Endothelial cell of umbilical vein (primary cell): Measurements from ENCODE around the gene PCBP4. TPM values are rescaled to one million over a fixed set of nuclear protein-coding genes. Genes with fewer than 3 reads are reported as not detected.

Source experiments
- BruUV-seq: library from RNA; stranded (reverse); fragments of 400-500 nt; replicated peaks from 2 replicates; lab custom pipeline; 2021; lab: Mats Ljungman, UMichigan
- CTCF ChIA-PET: fragments of 300-600, 350-600 bp; sonication (Branson Sonifier 250); formaldehyde crosslinking; loops from one replicate; lab custom pipeline; 2021; ENCODE audit warnings: antibody characterized with exemption, inconsistent platforms; lab: Charles Lee
- POLR2A ChIA-PET: fragments of 300-600, 350-600 bp; sonication (Branson Sonifier 250); formaldehyde crosslinking; loops from one replicate; lab custom pipeline; 2021; ENCODE audit warnings: antibody characterized with exemption, inconsistent platforms; lab: Charles Lee
- DNase-seq: peaks from one replicate; pipeline ENCODE4 v3.0.0-alpha.2; 2011; ENCODE audit warnings: low read depth, low spot score
- FAIRE-seq: peaks from 2 replicates; lab custom pipeline; 2011; peaks lifted over from hg19 to GRCh38; lab: Jason Lieb, UNC
- H2AFZ ChIP-seq: 2 replicates; pipeline ENCODE4 v1.6.0; 2012; ENCODE audit warnings: low read depth, low read length, control low read depth, inconsistent platforms
- H3K27ac ChIP-seq: 2 replicates; pipeline ENCODE4 v1.5.1; 2011; ENCODE audit warnings: low read depth, mild to moderate bottlenecking, control low read depth, low read length, moderate library complexity; ENCODE audit not compliant: insufficient read depth
- H3K27me3 ChIP-seq, 2 experiments: 2 replicates each; pipeline versions ENCODE4 v1.6.0 to v1.6.1; 2011; ENCODE audit warnings: low read length in 2 of 2, mixed read lengths in 1 of 2; ENCODE audit not compliant: control insufficient read depth in 2 of 2, insufficient read depth in 2 of 2
- H3K36me3 ChIP-seq, 2 experiments: 2 replicates in 1 of 2; 3 replicates in 1 of 2; pipeline ENCODE4 v1.5.1; 2011; ENCODE audit warnings: low read length in 2 of 2, mild to moderate bottlenecking in 1 of 2, moderate library complexity in 1 of 2; ENCODE audit not compliant: control insufficient read depth in 2 of 2, insufficient read depth in 2 of 2; ENCODE audit errors: extremely low read depth in 1 of 2
- H3K4me1 ChIP-seq: 3 replicates; pipeline ENCODE4 v1.5.1; 2011; ENCODE audit warnings: mild to moderate bottlenecking, low read length; ENCODE audit not compliant: control insufficient read depth, insufficient read depth; ENCODE audit errors: extremely low read depth
- H3K4me2 ChIP-seq: 2 replicates; pipeline ENCODE4 v1.6.1; 2011; ENCODE audit warnings: low read length, control low read depth, mixed read lengths; ENCODE audit not compliant: insufficient read depth
- H3K4me3 ChIP-seq, 3 experiments: fragments of 200-600 bp in 1 of 3; sonication (generic), shearing (Covaris generic) in 1 of 3; replicated peaks in 1 of 3; 2 replicates each; pipeline ENCODE4 v1.5.1; 2011 to 2016; ENCODE audit warnings: control low read depth in 3 of 3, low read length in 3 of 3, mild to moderate bottlenecking in 2 of 3, inconsistent platforms in 1 of 3, low read depth in 1 of 3, moderate library complexity in 1 of 3; ENCODE audit not compliant: insufficient read depth in 1 of 3
- H3K79me2 ChIP-seq: 2 replicates; pipeline ENCODE4 v1.6.0; 2012; ENCODE audit warnings: low read length, inconsistent platforms; ENCODE audit not compliant: control insufficient read depth, insufficient read depth
- H3K9ac ChIP-seq: replicated peaks from 2 replicates; pipeline ENCODE3; 2011; ENCODE audit warnings: low read length, control low read depth; ENCODE audit not compliant: insufficient read depth; ENCODE audit errors: extremely low read depth
- H3K9me1 ChIP-seq: replicated peaks from 3 replicates; pipeline ENCODE4 v1.6.0; 2011; ENCODE audit warnings: mild to moderate bottlenecking, low read length; ENCODE audit not compliant: control insufficient read depth, insufficient read depth; ENCODE audit errors: extremely low read depth
- H3K9me3 ChIP-seq: replicated peaks from 2 replicates; pipeline ENCODE4 v1.5.1; 2012; ENCODE audit warnings: low read length, inconsistent platforms; ENCODE audit not compliant: control insufficient read depth, insufficient read depth
- H4K20me1 ChIP-seq: replicated peaks from 2 replicates; pipeline ENCODE3; 2011; ENCODE audit warnings: mild to moderate bottlenecking, low read length; ENCODE audit not compliant: control insufficient read depth, insufficient read depth; ENCODE audit errors: extremely low read depth
- EZH2 ChIP-seq: IDR thresholded peaks from 2 replicates; pipeline ENCODE4 v1.6.1; 2012; ENCODE audit warnings: borderline replicate concordance, low read depth, mild to moderate bottlenecking, moderate library complexity, low read length, inconsistent platforms; ENCODE audit not compliant: severe bottlenecking
- FOS ChIP-seq: IDR thresholded peaks from 2 replicates; pipeline ENCODE4 v1.6.1; 2011; ENCODE audit warnings: mild to moderate bottlenecking, low read length, moderate library complexity, borderline replicate concordance; ENCODE audit not compliant: insufficient read depth
- GATA2 ChIP-seq: IDR thresholded peaks from 2 replicates; pipeline ENCODE4 v1.7.0; 2011; ENCODE audit warnings: low read depth, mild to moderate bottlenecking, moderate library complexity, mixed read lengths, low read length; ENCODE audit not compliant: insufficient read length, insufficient read depth
- JUN ChIP-seq: IDR thresholded peaks from 2 replicates; pipeline ENCODE4 v1.6.1; 2011; ENCODE audit warnings: borderline replicate concordance, low read depth; ENCODE audit not compliant: insufficient read length, insufficient read depth
- MYC ChIP-seq: IDR thresholded peaks from one replicate; pipeline ENCODE4 v1.6.1; 2011; ENCODE audit warnings: mild to moderate bottlenecking, low read depth, low read length
- POLR2A ChIP-seq: IDR thresholded peaks from 2 replicates; pipeline ENCODE4 v1.6.1; 2012; ENCODE audit warnings: low read depth, mild to moderate bottlenecking, control low read depth, low read length
- POLR2AphosphoS5 ChIP-seq: IDR thresholded peaks from 2 replicates; pipeline ENCODE4 v1.6.1; 2012; ENCODE audit warnings: low read depth, mild to moderate bottlenecking, control low read depth, low read length, moderate library complexity; ENCODE audit not compliant: insufficient read depth
- dilution Hi-C: fragments of 300-500 bp; cut with MboI; formaldehyde crosslinking; loops from one replicate; pipeline ENCODE4 v1.15.0; 2019; ENCODE audit warnings: low sequenced_read_pairs; ENCODE audit not compliant: extremely low pct_ligation_motif_present
- intact Hi-C: fragments of 100-400 bp; cut with micrococcal nuclease; formaldehyde crosslinking; loops from one replicate; pipeline ENCODE4 v1.10.0; 2022
- polyA plus RNA-seq, 4 experiments: library from polyadenylated mRNA; depleted of rRNA in 3 of 4; stranded (reverse) in 3 of 4; unstranded in 1 of 4; fragments of >200 nt; gene quantifications; 2 replicates each; pipeline versions ENCODE4 v1.2.1 to v1.2.3, GENCODE V29; 2011 to 2012; ENCODE audit warnings: missing spikeins in 1 of 4
- total RNA-seq: library from RNA; stranded (reverse); gene quantifications from 2 replicates; pipeline ENCODE4 v1.2.3, GENCODE V29; 2021
- TF ChIP-seq, protein P1 (sequence below): IDR thresholded peaks from 2 replicates; pipeline ENCODE4 v1.6.1; 2011; ENCODE audit not compliant: insufficient read depth, insufficient read length
- TF ChIP-seq, protein P2 (sequence below), 2 donors: IDR thresholded peaks; 1 replicate in 1 of 2; 2 replicates in 1 of 2; pipeline ENCODE4 v1.5.1; 2011; ENCODE audit warnings: low read length in 2 of 2, mild to moderate bottlenecking in 2 of 2, moderate library complexity in 2 of 2, control low read depth in 1 of 2, inconsistent platforms in 1 of 2, low read depth in 1 of 2; ENCODE audit not compliant: insufficient read depth in 1 of 2; ENCODE audit errors: extremely low read depth in 1 of 2

Gene PCBP4
- total and polyA plus RNA-seq, 2 donors (not counting 3 experiments of a cell fraction or from before 2014, with no cell fraction given) = 46.5 to 63.1 TPM

DNA sequence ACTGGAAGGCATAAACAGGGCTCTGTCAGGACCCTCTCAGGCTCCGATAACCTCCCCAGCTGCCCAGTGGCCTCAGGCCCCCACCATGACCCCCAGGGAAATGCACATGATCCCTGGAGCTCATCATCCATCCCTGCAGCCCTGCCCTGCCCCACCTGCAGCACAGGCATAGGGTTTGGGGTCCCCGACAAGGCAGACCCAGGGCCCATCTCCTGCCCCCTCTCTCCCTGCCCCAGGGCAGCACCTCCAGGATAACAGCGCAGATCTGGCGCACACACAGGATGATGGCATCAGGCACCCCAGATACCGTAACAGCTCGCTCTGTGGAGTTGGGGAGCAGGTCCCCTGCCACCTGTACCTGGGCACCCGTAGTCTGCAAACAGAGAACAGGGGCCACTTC is 7.6 kb downstream of the PCBP4 start:
- Histone ChIP-seq H3K9me1 (no peaks in the 10 kb centered on the region), H3K27ac (no peak overlapping the region), H3K27me3 (peaks cover 2 to 4% of the 10 kb centered on the region in 2 experiments), H3K9ac (no peak overlapping the region), H3K9me3 (no peaks in the 10 kb centered on the region), H3K4me1 (no peaks in the 10 kb centered on the region), H3K4me3 (no peak overlapping the region), H3K79me2 (no peaks in the 10 kb centered on the region), H3K36me3 (peaks cover 0 to 2% of the 10 kb centered on the region in 2 experiments), H3K4me2 (no peak overlapping the region), H4K20me1 (no peaks in the 10 kb centered on the region), H2AFZ (no peak overlapping the region)
- DNase-seq (no peak), FAIRE-seq (no peak)
- intact Hi-C loops (no loop called here), dilution Hi-C loops (no loop called here)
- POLR2A ChIA-PET = no interaction called here
- CTCF ChIA-PET = interaction anchor here (1.0 to 1.9 kb wide), 2 partner anchors 14 to 23 kb away, joined by 3 to 8 read pairs; partner anchors contain the start of gene ABHD14B
- TF ChIP-seq POLR2A = no peak
- TF ChIP-seq, protein P1, sequence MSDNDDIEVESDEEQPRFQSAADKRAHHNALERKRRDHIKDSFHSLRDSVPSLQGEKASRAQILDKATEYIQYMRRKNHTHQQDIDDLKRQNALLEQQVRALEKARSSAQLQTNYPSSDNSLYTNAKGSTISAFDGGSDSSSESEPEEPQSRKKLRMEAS = no peak
- no peak for TF ChIP-seq EZH2
- TF ChIP-seq MYC = no peak
- no peak for TF ChIP-seq POLR2AphosphoS5
- TF ChIP-seq, protein P2, sequence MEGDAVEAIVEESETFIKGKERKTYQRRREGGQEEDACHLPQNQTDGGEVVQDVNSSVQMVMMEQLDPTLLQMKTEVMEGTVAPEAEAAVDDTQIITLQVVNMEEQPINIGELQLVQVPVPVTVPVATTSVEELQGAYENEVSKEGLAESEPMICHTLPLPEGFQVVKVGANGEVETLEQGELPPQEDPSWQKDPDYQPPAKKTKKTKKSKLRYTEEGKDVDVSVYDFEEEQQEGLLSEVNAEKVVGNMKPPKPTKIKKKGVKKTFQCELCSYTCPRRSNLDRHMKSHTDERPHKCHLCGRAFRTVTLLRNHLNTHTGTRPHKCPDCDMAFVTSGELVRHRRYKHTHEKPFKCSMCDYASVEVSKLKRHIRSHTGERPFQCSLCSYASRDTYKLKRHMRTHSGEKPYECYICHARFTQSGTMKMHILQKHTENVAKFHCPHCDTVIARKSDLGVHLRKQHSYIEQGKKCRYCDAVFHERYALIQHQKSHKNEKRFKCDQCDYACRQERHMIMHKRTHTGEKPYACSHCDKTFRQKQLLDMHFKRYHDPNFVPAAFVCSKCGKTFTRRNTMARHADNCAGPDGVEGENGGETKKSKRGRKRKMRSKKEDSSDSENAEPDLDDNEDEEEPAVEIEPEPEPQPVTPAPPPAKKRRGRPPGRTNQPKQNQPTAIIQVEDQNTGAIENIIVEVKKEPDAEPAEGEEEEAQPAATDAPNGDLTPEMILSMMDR (IDR thresholded peaks at IDR 0.05; ENCODE audit: extremely low read depth in 1 of 2, insufficient read depth in 1 of 2, low read depth in 1 of 2, low read length in 2 of 2) = no peak
- no peak for TF ChIP-seq JUN
- TF ChIP-seq FOS = no peak
- TF ChIP-seq GATA2 = no peak
- BruUV-seq = no TSS peak
